CD14-positive monocyte (primary cell): ENCODE measurements around the gene ITGAL. TPM values are rescaled to one million over a fixed set of nuclear protein-coding genes. Genes with fewer than 3 reads are reported as not detected.

Source experiments
- DNase-seq, 3 donors: peaks; one replicate each; pipeline ENCODE4 v3.0.0-alpha.2; 2011 to 2022
- H2AFZ ChIP-seq: 2 replicates; pipeline ENCODE4 v1.6.0; 2012; ENCODE audit warnings: mild to moderate bottlenecking, low read depth, low read length, inconsistent platforms; ENCODE audit not compliant: insufficient read depth, poor library complexity, severe bottlenecking
- H3K27ac ChIP-seq, 2 donors: 1 replicate in 1 of 2; 2 replicates in 1 of 2; pipeline ENCODE4 v1.5.1; 2012 to 2013; ENCODE audit warnings: low read length in 2 of 2, control low read depth in 1 of 2, inconsistent platforms in 1 of 2, low read depth in 1 of 2, mild to moderate bottlenecking in 1 of 2
- H3K27me3 ChIP-seq, 2 donors: one replicate each; pipeline versions ENCODE4 v1.6.0 to v1.6.1; 2011 to 2013; ENCODE audit warnings: low read length in 2 of 2; ENCODE audit not compliant: control insufficient read depth in 2 of 2, insufficient read depth in 2 of 2
- H3K36me3 ChIP-seq, 2 donors: replicated peaks in 1 of 2; 1 replicate in 1 of 2; 2 replicates in 1 of 2; pipeline versions ENCODE4 v1.5.1 to v1.6.1; 2012 to 2013; ENCODE audit warnings: low read length in 2 of 2, control low read depth in 1 of 2, inconsistent platforms in 1 of 2, mild to moderate bottlenecking in 1 of 2; ENCODE audit not compliant: insufficient read depth in 2 of 2, control insufficient read depth in 1 of 2
- H3K4me1 ChIP-seq, 2 donors: 1 replicate in 1 of 2; 2 replicates in 1 of 2; pipeline versions ENCODE4 v1.5.1 to v1.6.1; 2012 to 2013; ENCODE audit warnings: low read length in 2 of 2, control low read depth in 1 of 2, inconsistent platforms in 1 of 2, mild to moderate bottlenecking in 1 of 2, moderate library complexity in 1 of 2; ENCODE audit not compliant: insufficient read depth in 2 of 2, control insufficient read depth in 1 of 2
- H3K4me2 ChIP-seq: replicated peaks from 2 replicates; pipeline ENCODE3; 2012; ENCODE audit warnings: low read length, moderate library complexity, mild to moderate bottlenecking; ENCODE audit not compliant: poor library complexity, severe bottlenecking; ENCODE audit errors: extremely low read depth
- H3K4me3 ChIP-seq, 3 experiments: fragments of 200-600 bp in 1 of 3; sonication (generic) in 1 of 3; replicated peaks in 1 of 3; 1 replicate in 2 of 3; 2 replicates in 1 of 3; pipeline ENCODE4 v1.5.1; 2011 to 2013; ENCODE audit warnings: low read length in 3 of 3, mild to moderate bottlenecking in 3 of 3, control low read depth in 2 of 3, low read depth in 2 of 3, inconsistent platforms in 1 of 3, moderate library complexity in 1 of 3
- H3K79me2 ChIP-seq: 2 replicates; pipeline ENCODE4 v1.6.0; 2012; ENCODE audit warnings: mild to moderate bottlenecking, control low read depth, inconsistent platforms, low read length, moderate library complexity; ENCODE audit not compliant: insufficient read depth
- H3K9ac ChIP-seq: 2 replicates; pipeline ENCODE4 v1.6.0; 2017; ENCODE audit warnings: low read length, mild to moderate bottlenecking; ENCODE audit not compliant: insufficient read depth, poor library complexity, severe bottlenecking
- H3K9me3 ChIP-seq, 2 donors: replicated peaks in 1 of 2; 1 replicate in 1 of 2; 2 replicates in 1 of 2; pipeline versions ENCODE4 v1.5.1 to v1.6.1; 2012 to 2013; ENCODE audit warnings: low read length in 2 of 2, control low read depth in 1 of 2; ENCODE audit not compliant: control insufficient read depth in 1 of 2, insufficient read depth in 1 of 2
- H4K20me1 ChIP-seq: 2 replicates; pipeline ENCODE4 v1.6.0; 2012; ENCODE audit warnings: mild to moderate bottlenecking, low read length, control low read depth, moderate library complexity; ENCODE audit not compliant: insufficient read depth
- H3K27ac Mint-ChIP-seq, 7 donors: one replicate each; pipeline ENCODE4 v1.8.0; 2020; ENCODE audit warnings: mild to moderate bottlenecking in 7 of 7, mixed read lengths in 7 of 7, moderate library complexity in 6 of 7, inconsistent platforms in 2 of 7
- H3K27me3 Mint-ChIP-seq, 3 donors: one replicate each; pipeline ENCODE4 v1.8.0; 2021 to 2022; ENCODE audit warnings: low read depth in 3 of 3, mild to moderate bottlenecking in 3 of 3, mixed read lengths in 3 of 3, moderate library complexity in 3 of 3, inconsistent platforms in 1 of 3
- H3K36me3 Mint-ChIP-seq, 2 donors: one replicate each; pipeline ENCODE4 v1.8.0; 2020; ENCODE audit warnings: mixed read lengths in 2 of 2, inconsistent platforms in 1 of 2, mild to moderate bottlenecking in 1 of 2
- H3K4me1 Mint-ChIP-seq: one replicate; pipeline ENCODE4 v1.8.0; 2020; ENCODE audit warnings: mild to moderate bottlenecking, mixed read lengths
- H3K4me3 Mint-ChIP-seq, 2 donors: one replicate each; pipeline ENCODE4 v1.8.0; 2020; ENCODE audit warnings: mild to moderate bottlenecking in 2 of 2, mixed read lengths in 2 of 2, moderate library complexity in 1 of 2
- H3K9me3 Mint-ChIP-seq, 7 donors: one replicate each; pipeline ENCODE4 v1.8.0; 2020 to 2022; ENCODE audit warnings: mixed read lengths in 7 of 7, mild to moderate bottlenecking in 6 of 7, moderate library complexity in 6 of 7, inconsistent platforms in 2 of 7
- CTCF ChIP-seq: fragments of 200-600 bp; IDR thresholded peaks from one replicate; pipeline ENCODE4 v1.8.0; 2022; ENCODE audit warnings: antibody characterized with exemption, mild to moderate bottlenecking
- WGBS: methylation state at CpG from one replicate; pipeline ENCODE4 v1.1.5; 2013; ENCODE audit warnings: missing lambda C conversion rate; ENCODE audit not compliant: insufficient coverage; 5-methylcytosine and 5-hydroxymethylcytosine counted together
- intact Hi-C, 2 donors: fragments of 100-400 bp; cut with micrococcal nuclease; formaldehyde crosslinking; loops; one replicate each; pipeline versions ENCODE4 v1.15.0 to v1.15.1; 2023
- polyA plus RNA-seq, 3 donors: library from polyadenylated mRNA; depleted of rRNA in 1 of 3; unstranded in 2 of 3; stranded (reverse) in 1 of 3; fragments of 300-500 nt in 2 of 3; fragments of >200 nt in 1 of 3; fragmentation: Illumina TruSeq in 2 of 3; gene quantifications; 1 replicate in 2 of 3; 2 replicates in 1 of 3; pipeline ENCODE4 v1.2.3, GENCODE V29; 2012 to 2021

The ITGAL gene
- polyA plus RNA-seq, 3 donors: 56.8 to 474 (median 109) TPM

GRCh38 chr16:30429418-30429677, 43.2 kb upstream of the ITGAL start:
- no peaks in the 10 kb centered on the region for H3K27me3 ChIP-seq
- H2AFZ ChIP-seq: peak overlapping the region; percentile 80
- 0% methylated on average over 11 of the region's 11 CpGs for WGBS

GRCh38 chr16:30429678-30430427, 42.7 kb upstream of the ITGAL start, which contains the start of gene DCTPP1:
DCTPP1 (minus strand) TSS chr16:30430030; CDS start chr16:30429980, 50 bp downstream.
- intact Hi-C loops: no loop called here

More at GRCh38 chr16:30429418-30429677, 43.2 kb upstream of the ITGAL start:
- Histone ChIP-seq H3K4me1 (peaks cover 20 to 26% of the 10 kb centered on the region in 2 donors), H3K27ac (peak overlapping the region in 1 of 2 donors; percentile 69), H3K4me2 (peak overlapping the region; percentile 100), H3K36me3 (peaks cover 2 to 16% of the 10 kb centered on the region in 2 donors), H3K4me3 (peak overlapping the region; percentile 53 to 86 (median 64)), H3K9me3 (no peaks in the 10 kb centered on the region), H3K9ac (peak overlapping the region; percentile 44), H4K20me1 (no peaks in the 10 kb centered on the region), H3K79me2 (peaks cover 31% of the 10 kb centered on the region)
- TF ChIP-seq CTCF: no peak
- H3K9me3 Mint-ChIP-seq: peaks cover 0 to 2% (median 0%) of the 10 kb centered on the region in 7 donors
- H3K27me3 Mint-ChIP-seq: peaks cover 0 to 2% (median 0%) of the 10 kb centered on the region in 3 donors
- H3K4me1 Mint-ChIP-seq: peaks cover 5% of the 10 kb centered on the region
- no peak for DNase-seq
- H3K27ac Mint-ChIP-seq: peak overlapping the region in 2 of 7 donors; percentile 60 to 61
- peaks cover 16 to 25% of the 10 kb centered on the region in 2 donors for H3K36me3 Mint-ChIP-seq
- intact Hi-C loops: no loop called here
- no peak overlapping the region for H3K4me3 Mint-ChIP-seq

More at GRCh38 chr16:30429678-30430427, 42.7 kb upstream of the ITGAL start, which contains the start of gene DCTPP1:
- peaks cover under 1 to 11% of the 10 kb centered on the region in 2 donors for H3K36me3 ChIP-seq
- Mint-ChIP-seq H3K36me3 (peaks cover 12 to 20% of the 10 kb centered on the region in 2 donors), H3K4me1 (peaks cover 5% of the 10 kb centered on the region), H3K9me3 (peaks cover 0 to under 1% (median 0%) of the 10 kb centered on the region in 7 donors), H3K27ac (peak within 1 kb of the TSS in 4 of 7 donors; percentile 60 to 74 (median 61)), H3K4me3 (no peak within 1 kb of the TSS), H3K27me3 (peaks cover 0 to 2% (median 0%) of the 10 kb centered on the region in 3 donors)
- H3K4me1 ChIP-seq: peaks cover 20 to 26% of the 10 kb centered on the region in 2 donors
- TF ChIP-seq CTCF: peak; percentile 74
- H3K27me3 ChIP-seq: no peaks in the 10 kb centered on the region
- H3K79me2 ChIP-seq: peaks cover 31% of the 10 kb centered on the region
- peak within 1 kb of the TSS; percentile 53 to 86 (median 64) for H3K4me3 ChIP-seq
- no peaks in the 10 kb centered on the region for H3K9me3 ChIP-seq
- peak within 1 kb of the TSS; percentile 100 for H3K4me2 ChIP-seq
- H3K9ac ChIP-seq: peak within 1 kb of the TSS; percentile 44
- no peaks in the 10 kb centered on the region for H4K20me1 ChIP-seq
- peak; percentile 94 to 99 (median 97) for DNase-seq
- H3K27ac ChIP-seq: peak within 1 kb of the TSS; percentile 52 to 69
- peak within 1 kb of the TSS; percentile 80 for H2AFZ ChIP-seq
- 0% methylated on average over 44 of the region's 49 CpGs for WGBS
